ENCODE data around the gene RPGR. TPM values are rescaled to one million over a fixed set of nuclear protein-coding genes. Genes with fewer than 3 reads are reported as not detected.

RPGR gene
- total RNA-seq, 1 donor from 2014 or later = 13.2 TPM

DNA sequence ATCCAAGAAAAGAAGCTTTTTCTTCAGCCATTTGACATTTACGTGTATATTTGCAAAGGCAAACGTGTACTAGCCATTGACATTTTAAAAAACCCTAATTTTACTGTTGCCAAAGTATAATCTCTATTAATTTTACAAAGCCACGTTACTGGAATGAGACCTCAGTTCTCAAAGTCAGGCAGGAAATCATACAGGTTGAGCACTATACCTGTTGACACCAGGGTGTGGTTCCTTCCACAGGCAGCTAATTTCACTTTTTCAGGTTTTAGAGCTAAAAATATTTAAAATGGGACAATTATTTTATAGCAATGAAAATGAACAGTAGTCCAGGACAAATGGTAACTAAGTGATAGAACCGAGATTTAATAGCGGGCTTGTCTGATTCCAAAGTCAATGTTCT is 6.5 kb downstream of the RPGR start:
- TF ChIP-seq, protein P1, sequence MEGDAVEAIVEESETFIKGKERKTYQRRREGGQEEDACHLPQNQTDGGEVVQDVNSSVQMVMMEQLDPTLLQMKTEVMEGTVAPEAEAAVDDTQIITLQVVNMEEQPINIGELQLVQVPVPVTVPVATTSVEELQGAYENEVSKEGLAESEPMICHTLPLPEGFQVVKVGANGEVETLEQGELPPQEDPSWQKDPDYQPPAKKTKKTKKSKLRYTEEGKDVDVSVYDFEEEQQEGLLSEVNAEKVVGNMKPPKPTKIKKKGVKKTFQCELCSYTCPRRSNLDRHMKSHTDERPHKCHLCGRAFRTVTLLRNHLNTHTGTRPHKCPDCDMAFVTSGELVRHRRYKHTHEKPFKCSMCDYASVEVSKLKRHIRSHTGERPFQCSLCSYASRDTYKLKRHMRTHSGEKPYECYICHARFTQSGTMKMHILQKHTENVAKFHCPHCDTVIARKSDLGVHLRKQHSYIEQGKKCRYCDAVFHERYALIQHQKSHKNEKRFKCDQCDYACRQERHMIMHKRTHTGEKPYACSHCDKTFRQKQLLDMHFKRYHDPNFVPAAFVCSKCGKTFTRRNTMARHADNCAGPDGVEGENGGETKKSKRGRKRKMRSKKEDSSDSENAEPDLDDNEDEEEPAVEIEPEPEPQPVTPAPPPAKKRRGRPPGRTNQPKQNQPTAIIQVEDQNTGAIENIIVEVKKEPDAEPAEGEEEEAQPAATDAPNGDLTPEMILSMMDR (conservative IDR thresholded peaks at IDR 0.05) = no peak

DNA sequence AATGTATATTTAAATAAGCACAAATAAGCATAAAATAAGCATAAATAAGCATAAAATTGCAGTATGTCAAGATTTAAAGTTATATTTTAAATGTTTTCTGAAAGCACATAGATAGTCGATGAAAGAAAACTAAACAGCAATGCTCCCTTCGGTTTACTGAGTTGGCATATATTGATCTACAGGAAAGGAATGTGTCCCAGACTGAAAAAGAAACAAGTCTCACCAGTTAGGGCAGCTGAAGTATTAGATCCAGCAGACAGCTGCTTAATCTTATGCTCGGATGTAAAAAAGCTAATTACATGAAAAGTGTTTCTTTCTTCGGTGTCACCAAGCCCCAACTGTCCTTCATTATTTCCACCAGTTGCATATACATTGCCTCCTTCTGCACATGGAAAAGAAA is 8.7 kb downstream of the RPGR start:
- no peak overlapping the region for H3K27ac Mint-ChIP-seq
- no peaks in the 10 kb centered on the region for H3K4me1 Mint-ChIP-seq (ENCODE audit: unreplicated experiment)
- no peaks in the 10 kb centered on the region for H3K27me3 Mint-ChIP-seq
- TF ChIP-seq, protein P1 (conservative IDR thresholded peaks at IDR 0.05) = no peak
- no peak for DNase-seq (ENCODE audit: extremely low spot score, unreplicated experiment)
- peaks cover 3% of the 10 kb centered on the region for H3K36me3 Mint-ChIP-seq
- H3K4me3 Mint-ChIP-seq = peak overlapping the region; percentile 24
- H3K9me3 Mint-ChIP-seq = no peaks in the 10 kb centered on the region

More for the DNA sequence above, 6.5 kb downstream of the RPGR start:
- no peak for DNase-seq (ENCODE audit: extremely low spot score, unreplicated experiment)
- H3K4me3 Mint-ChIP-seq = no peak overlapping the region
- no peaks in the 10 kb centered on the region for H3K27me3 Mint-ChIP-seq
- no peak overlapping the region for H3K27ac Mint-ChIP-seq
- H3K4me1 Mint-ChIP-seq (ENCODE audit: unreplicated experiment) = no peaks in the 10 kb centered on the region
- peaks cover 3% of the 10 kb centered on the region for H3K36me3 Mint-ChIP-seq
- no peaks in the 10 kb centered on the region for H3K9me3 Mint-ChIP-seq

DNA sequence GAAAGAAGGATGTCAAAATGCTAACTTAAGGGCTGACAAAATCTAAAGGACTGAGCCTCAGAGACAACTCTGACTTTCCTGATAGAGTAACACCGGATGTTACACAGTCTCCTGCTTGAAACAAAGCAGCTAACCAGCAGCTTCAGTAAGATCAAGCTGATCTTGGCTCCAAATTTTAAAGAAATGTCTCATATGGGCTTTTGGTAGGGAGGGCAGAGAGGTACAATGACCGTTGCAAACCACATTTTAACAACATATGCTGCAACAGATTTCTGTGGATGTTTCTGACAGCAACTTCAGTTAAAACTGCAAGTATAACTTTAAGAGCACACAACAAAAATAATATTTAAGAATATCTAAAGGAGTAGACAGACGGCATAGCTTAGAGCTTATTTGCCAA is 9.1 kb downstream of the RPGR start:
- H3K36me3 Mint-ChIP-seq = peaks cover 3% of the 10 kb centered on the region

DNA sequence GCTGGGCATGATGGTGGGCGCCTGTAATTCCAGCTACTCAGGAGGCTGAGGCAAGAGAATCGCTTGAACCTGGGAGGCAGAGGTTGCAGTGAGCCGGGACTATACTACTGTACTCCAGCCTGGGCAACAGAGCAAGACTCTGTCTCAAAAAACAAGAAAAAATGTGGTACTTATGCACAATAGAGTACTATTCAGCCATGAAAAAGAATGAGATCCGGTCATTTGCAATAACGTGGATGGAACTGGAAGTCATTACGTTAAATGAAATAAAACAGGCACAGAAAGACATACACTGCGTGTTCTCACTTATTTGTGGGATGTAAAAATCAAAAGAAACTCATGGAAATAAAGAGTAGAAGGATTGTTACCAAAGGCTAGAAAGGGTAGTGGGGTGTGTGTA is 12.1 kb downstream of the RPGR start:
- Mint-ChIP-seq H3K4me3 (no peak overlapping the region), H3K4me1 (ENCODE audit: unreplicated experiment) (no peaks in the 10 kb centered on the region), H3K27me3 (no peaks in the 10 kb centered on the region), H3K9me3 (no peaks in the 10 kb centered on the region), H3K36me3 (no peaks in the 10 kb centered on the region), H3K27ac (no peak overlapping the region)
- DNase-seq (ENCODE audit: extremely low spot score, unreplicated experiment) = no peak
- TF ChIP-seq, protein P1 (conservative IDR thresholded peaks at IDR 0.05) = no peak

More for the DNA sequence above, 9.1 kb downstream of the RPGR start:
- Mint-ChIP-seq H3K9me3 (no peaks in the 10 kb centered on the region), H3K4me1 (ENCODE audit: unreplicated experiment) (no peaks in the 10 kb centered on the region), H3K27ac (no peak overlapping the region), H3K27me3 (no peaks in the 10 kb centered on the region), H3K4me3 (no peak overlapping the region)
- DNase-seq (ENCODE audit: extremely low spot score, unreplicated experiment) = no peak
- TF ChIP-seq, protein P1 (conservative IDR thresholded peaks at IDR 0.05) = no peak

DNA sequence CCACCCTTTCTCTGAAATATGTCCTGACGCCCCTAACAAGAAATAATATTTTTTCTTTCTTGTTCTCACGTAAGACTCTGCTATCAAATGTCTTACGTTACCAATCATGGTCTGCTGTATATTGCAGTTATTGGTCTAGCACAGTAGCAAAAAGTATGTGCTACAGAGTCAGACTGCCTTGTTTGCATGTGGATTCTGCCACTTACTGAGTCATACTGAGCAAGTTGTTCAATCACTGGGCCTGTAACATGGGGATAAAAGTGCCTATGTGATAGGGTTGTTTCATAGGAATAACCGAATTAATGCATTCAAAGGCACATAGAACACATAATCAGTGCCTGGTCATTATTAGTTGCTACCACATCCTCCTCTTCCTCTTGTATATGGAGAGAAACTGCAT is 14.1 kb downstream of the RPGR start:
- no peak overlapping the region for H3K4me3 Mint-ChIP-seq
- TF ChIP-seq, protein P1 (conservative IDR thresholded peaks at IDR 0.05) = no peak
- H3K27ac Mint-ChIP-seq = no peak overlapping the region
- no peaks in the 10 kb centered on the region for H3K27me3 Mint-ChIP-seq
- no peaks in the 10 kb centered on the region for H3K4me1 Mint-ChIP-seq (ENCODE audit: unreplicated experiment)
- no peak for DNase-seq (ENCODE audit: extremely low spot score, unreplicated experiment)
- no peaks in the 10 kb centered on the region for H3K36me3 Mint-ChIP-seq
- H3K9me3 Mint-ChIP-seq = no peaks in the 10 kb centered on the region

DNA sequence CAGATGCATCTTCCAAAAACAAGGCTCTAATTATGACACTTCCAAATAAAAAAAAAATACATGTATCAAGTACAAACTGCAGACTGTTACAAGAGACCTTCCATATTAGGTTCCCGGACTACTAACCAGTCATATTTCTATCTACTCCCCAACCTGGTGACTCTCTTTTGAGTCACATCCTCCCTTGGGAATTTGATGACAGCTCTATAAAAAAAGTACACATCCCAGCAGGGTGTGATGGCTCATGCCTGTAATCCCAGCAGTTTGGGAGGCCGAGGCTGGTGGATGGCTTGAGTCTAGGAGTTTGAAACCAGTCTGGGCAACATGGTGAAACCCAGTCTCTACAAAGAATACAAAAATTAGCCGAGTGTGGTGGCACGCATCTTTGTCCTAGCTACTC is 14.9 kb downstream of the RPGR start:
- no peak for DNase-seq (ENCODE audit: extremely low spot score, unreplicated experiment)
- Mint-ChIP-seq H3K4me3 (no peak overlapping the region), H3K36me3 (no peaks in the 10 kb centered on the region), H3K27me3 (no peaks in the 10 kb centered on the region), H3K9me3 (no peaks in the 10 kb centered on the region), H3K4me1 (ENCODE audit: unreplicated experiment) (no peaks in the 10 kb centered on the region), H3K27ac (no peak overlapping the region)
- TF ChIP-seq, protein P1 (conservative IDR thresholded peaks at IDR 0.05) = no peak

Data from type B pancreatic cell (in vitro differentiated cells).